Stimulated activated CD8-positive, alpha-beta memory T cell treated with anti-CD3 and anti-CD28 coated beads, Interleukin-12 subunit alpha, Interleukin-12 subunit beta, amount 100 ng/mL, for 4 hours (primary cell): ENCODE measurements around the gene KIF1A.
"Not testable (repeated sequence)": the region's sequence is repeated elsewhere in the genome, so short reads cannot be mapped to it uniquely, and the experiment has no call there.

Source experiments
- DNase-seq: peaks from one replicate; pipeline ENCODE4 v3.0.0-alpha.2; 2020; ENCODE audit warnings: low read depth

The KIF1A gene

DNA sequence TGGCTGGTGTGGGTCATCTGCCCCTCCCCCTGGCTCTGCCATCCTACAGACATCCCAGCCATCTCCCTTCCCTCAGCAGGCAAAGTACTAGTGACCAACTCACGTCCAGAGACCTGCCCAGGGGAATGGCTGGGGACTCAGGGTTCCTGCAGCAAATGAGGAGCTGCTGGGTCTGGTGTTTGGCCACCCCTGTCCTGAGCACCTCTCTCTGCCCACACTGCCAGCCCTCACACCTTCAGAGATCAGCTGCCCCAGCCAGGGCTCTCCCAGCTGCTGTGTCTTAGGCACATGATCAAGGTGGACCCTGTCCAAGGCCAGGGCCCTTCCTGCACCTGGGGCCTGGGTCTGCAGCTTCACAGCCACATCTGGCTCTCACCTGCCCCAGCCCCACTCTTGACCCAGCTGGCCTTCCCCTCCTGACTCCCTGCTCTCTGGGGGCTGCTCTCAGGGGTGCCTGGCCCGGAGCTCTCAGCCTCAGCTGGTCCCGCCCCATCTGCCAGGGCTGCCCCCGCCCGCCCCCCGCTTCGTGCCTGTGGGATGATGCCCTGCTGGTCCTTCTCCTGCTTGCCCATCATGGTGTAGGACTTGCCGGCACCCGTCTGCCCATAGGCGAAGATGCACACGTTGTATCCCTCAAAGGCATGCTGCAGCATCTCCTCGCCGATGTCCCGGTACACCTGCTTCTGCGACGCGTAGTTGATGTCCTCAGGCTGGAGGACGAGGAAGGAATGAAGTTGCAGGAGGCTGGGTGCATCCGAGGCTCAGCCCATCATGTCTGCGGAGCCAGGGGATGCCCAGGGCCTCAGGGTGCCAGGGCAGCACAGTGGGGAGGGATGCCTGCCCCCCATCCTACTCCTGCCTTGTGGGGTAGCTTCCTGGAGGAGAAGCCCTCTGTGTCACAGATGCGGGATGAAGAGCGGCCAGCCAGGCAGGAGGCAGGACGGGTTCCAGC, 32.2 kb downstream of the KIF1A start:
- DNase-seq: no peak

DNA sequence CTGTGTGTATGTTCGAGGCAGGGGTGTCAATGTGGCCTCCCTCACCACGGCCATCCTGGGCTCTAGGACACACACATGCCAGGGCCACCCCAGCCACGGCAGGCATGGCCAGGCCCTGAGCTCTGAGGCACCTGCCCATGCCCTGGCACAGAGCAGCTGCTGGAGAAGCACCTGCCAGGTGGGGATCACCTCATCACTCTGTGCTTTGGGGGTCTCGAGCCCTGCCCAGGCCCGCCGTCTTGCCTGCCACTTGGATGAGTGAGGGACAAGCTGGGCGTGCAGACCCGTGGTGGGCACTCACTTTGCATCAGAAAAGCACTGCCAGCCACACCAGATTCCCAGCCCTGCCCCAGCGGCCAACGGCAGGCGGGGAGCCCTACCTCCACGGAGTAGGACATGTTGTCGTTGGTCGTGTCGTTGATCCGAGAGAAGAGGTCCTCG, 33.1 kb downstream of the KIF1A start:
- no peak for DNase-seq

DNA sequence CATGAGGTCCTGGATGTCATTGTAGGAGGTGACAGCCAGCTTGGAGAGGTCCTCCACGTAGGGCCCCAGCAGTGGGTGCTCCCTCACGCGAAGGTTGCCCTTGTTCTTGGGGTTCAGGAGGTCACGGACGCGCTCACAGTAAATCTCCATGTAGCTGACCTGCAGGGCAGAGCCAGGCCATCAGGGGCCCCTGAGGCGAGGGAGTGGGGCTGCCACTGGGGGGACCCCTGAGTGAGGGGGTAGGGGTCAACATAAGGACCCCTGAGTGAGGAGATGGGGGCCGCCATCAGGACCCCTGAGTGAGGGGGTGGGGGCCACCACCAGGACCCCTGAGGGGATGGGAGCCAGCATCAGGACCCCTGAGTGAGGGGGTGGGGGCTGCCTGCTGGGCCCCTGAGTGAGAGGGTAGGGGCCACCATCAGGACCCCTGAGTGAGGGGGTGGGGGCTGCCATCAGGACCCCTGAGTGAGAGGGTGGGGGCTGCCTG, 33.6 kb downstream of the KIF1A start:
- no peak for DNase-seq

GRCh38 chr2:240785424-240786335, 34.3 kb downstream of the KIF1A start:
- DNase-seq: no peak

DNA sequence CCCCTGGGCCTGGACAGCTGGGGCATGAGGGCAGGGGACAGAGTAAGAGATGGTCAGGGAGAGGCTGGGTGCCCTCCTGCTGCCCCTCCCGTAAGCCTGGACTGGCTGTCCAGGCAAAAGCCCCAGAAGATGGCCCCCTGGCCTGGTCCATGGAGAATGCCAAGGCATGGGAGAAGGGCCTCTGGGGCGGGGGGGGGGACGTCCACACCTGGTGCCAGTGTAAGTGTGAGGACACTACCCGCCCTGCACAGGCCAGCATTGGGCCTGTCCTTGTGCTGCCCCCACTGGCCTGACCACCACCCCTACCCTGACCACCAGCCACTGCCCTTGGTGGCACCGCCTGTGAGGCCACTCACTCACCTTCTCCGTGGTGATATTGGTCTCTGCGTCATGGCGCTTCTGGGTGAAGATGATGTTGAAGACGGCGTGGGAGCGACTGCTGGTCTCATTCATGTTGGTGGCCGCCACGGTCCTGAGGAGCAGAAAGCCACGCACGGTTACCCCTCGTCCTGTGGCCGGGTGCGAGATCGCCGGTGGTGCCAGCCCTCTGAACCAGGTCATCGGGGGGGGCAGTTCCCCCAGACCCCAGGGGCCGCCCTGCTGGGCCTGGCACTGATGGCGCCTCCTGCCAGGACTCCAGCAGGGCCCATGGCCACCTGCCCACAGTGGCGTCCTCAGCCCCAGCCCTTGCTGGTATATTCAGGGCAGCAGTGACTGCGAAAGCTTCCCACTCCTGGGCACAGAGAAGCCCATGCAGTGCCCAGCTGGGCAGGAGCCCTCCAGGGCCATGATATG, 35.2 kb downstream of the KIF1A start:
- DNase-seq: no peak

DNA sequence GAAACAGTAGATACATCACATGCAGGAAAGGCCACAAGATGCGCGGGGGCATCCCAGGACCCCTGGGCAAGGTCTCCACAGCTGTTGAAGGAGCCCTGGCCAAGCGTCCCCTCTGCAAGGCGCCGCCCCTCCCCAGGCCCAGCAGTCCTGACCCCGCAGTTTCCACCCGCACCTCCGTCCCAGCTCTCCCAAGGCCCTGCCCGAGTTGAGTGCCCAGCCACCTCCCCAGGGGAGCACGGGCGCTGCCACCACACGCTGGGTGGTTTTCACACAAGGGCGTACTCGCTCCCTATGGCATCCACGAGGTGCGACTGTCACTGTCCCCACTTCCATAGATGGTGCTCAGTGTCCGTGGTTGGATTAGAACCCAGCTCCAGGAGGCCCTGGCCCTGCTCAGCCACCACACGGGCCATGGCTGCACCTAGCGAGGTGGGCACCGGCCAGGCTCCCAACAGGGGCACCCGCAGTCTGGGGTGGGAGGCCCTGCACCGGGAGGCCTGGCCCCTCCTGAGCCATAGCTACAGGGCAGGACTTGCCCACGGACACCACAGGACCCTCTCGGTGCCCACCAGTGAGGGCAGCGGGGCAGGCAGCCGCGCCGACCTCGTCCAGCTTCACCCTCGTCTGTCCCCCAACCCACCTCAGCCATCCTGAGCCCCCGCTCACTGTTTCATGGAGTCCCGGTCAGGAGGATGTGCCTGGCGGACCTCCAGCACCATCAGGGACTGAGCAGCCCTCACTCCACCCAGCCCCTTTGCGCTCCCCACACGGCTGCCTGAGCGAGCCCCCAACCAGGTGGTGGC, 36.0 kb downstream of the KIF1A start:
- DNase-seq: no peak

GRCh38 chr2:240782886-240783818, 36.9 kb downstream of the KIF1A start:
- no peak for DNase-seq

DNA sequence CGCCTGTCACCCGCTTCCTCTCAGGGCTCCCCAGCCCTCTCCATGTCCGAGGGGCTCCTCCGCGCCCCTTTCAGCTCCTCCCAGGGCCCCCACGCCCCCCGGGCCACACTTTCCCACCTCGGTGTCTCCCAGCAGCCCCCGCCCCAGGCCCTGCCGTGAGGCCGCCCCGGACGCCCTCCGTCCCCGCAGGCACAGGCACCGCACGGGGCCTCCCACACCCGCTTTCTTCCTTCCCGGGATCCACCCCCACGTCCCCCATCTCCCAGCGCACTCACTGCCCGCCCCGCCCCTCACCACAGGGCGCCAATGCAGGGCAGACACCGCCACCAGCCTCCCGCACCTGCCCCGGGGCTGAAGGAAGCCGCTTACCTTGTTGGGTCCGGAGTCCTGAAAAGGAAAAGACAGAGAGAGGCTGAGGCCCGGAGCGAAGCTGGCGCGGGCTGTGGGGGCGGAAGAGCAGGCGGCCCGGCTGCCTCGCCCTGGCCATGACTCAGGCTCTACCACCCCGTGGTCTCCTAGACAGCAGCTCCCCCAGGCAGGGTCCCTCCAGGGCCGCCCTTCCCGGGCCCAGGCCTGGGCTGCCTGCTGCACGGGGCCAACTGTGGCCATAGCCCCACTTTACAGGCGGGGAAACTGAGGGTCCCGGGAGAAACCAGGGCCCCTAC, 37.7 kb downstream of the KIF1A start:
- no peak for DNase-seq

DNA sequence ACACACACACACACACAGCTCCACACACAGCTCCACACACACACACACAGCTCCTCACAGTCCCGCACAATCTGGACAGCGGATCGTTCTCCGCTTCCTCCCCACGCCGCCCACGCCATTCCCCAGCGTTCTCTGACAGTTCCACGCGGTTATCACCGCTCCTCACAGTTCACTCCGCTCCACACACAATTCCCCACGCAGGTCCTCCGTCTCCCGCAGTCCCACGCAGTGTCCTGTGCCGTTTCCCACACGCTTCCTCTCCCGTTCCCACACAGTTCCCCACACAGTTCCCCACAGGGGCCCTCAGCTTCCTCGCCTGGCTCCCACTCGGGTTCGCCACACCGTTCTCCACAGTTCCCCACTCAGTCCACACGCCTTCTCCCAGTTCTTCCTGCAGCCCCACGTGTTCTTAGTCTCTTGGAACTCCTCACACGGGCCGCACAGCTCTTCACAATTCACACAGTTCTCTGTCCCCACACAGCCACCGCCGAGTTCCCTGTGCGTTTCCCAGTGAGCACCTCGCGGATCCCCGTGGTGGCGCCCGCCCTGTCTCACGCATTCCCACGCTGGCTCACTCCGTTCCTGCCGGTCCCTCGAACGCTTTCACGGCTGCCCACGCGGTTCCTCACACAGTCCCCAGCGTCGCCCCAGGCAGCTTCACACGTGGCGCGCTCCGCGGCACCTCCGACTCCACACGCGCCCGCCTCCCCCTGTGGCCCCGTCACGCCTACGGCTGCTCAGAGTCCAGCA, 38.4 kb downstream of the KIF1A start:
- DNase-seq: no peak

GRCh38 chr2:240780023-240780700, 39.9 kb downstream of the KIF1A start:
- no peak for DNase-seq

DNA sequence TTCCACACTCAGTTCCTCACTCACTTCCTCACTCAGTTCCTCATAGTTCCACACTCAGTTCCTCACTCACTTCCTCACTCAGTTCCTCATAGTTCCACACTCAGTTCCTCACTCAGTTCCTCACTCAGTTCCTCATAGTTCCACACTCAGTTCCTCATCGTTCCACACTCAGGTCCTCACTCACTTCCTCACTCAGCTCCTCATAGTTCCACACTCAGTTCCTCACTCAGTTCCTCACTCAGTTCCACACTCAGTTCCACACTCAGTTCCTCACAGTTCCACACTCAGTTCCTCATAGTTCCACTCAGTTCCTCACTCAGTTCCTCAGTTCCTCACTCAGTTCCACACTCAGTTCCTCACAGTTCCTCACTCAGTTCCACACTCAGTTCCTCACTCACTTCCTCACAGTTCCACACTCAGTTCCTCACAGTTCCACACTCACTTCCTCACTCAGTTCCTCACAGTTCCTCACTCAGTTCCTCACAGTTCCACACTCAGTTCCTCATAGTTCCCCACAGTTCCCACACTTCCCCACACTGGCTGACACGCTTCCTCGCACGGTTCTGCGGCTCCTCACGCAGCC, 40.7 kb downstream of the KIF1A start:
- not testable (repeated sequence) for DNase-seq

- no peak for DNase-seq
These were observed 41.6 kb downstream of the KIF1A start for GRCh38 chr2:240778426-240778825.

DNA sequence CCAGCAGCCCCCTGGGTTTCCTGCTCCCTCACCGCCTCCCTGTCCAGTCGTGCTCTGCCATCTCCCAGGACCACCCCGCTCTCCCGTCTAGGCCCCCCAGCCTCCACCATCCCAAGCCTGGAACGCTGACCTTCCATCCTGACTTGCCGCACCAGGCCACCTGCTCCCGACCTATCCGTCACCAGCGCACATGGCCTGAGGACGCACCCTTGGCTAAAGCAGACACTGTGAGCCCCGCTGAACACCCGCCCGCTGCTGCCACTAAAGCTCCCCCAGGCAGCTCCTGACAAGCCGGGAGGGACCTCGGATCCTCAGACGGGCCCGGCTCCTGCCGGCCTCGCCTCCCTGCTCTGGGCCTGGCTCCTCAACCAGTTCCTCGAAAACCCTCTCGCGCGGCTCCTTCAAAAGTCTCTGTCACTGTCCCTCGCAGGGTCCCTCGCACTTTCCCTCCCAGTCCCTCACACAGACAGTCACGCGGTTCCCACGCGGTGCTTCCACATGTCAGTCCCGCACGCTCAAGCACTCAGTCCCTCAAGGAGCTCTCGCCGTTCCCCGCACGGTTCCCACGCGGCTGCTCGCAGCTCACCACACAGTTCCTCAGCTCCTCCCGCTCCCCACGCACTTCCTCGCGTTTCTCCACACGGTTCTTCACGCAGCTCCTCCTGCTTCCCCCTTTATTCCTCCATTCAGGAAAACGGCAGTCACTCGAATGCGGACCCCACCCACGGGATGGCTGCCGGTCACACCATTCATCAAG, 42.4 kb downstream of the KIF1A start:
- no peak for DNase-seq

DNA sequence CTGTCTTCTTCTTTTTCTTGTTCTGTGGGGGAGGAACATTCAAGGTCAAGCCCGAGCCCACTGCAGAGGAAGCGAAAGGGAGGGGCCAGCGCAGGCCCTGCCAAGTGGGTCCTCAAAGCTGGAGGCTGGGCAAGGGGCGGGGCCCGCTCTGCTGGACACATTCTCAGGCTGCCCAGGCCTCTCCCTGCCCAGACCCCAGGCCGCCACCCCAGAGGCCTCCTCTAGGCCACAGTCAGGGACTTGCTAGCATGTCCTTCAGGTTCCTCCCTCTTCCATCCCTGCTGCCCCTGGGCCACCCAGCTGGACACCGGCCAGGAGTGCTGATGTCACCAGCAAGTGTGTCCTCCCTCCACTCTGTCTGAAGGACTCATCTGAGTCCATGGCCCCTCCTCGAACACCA, 44.1 kb downstream of the KIF1A start:
- no peak for DNase-seq

DNA sequence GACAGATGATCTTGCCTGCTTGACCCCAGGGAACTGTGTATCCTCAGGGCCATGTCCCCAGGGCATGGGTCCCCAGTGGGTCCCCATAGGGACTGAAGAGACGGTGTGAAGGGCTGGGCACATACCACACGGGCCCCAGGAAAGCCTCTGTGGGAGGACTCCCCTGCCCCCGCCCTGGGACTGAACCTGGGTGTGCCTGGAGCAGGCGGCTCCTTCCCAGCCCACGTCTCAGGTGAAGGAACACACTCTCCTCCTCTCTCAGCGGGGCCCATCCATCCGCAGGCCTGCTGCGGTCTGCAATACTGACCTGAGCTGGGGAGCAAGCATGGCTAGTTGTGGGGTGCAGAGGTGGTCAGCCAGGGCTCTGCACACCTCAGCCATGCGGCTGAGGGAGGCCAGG, 45.2 kb downstream of the KIF1A start:
- no peak for DNase-seq

DNA sequence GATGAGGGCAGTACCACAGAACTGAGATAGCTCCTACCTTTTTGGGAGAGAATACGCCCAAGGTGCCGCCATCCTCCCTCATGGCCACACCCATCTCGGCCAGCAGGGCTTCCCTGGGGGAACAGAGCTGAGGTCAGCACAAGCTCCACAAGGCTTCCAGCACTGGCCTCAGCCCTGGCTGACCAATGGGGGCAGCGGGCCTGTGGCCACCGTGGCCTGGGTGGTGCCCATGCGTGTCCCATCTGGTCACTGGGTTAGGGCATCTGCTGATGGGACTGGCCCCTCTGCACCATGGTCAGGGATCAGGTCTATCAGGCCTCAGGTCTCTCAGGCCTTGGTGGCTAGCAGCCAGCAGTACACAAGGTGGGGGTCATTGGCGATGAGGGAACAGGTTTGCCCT, 50.9 kb downstream of the KIF1A start:
- no peak for DNase-seq

DNA sequence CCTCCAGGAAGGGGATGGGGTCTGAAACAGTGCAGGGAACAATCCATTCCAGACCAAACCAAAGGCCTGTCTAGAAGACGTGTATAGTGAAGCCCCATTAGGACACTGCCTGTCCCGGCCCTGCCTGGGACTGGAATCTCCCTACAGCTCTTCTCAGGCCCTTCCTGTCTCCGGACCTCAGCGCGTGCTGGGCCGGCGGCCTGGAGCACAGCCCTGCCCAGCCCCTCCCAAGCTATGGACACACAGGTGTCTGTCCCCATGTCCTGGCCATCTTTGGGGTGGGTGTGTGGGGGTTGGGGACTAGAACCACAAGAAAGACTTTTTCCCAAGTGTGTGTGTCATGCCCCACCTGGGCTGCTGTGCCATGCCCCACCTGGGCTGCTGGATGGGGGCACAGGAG, 51.8 kb downstream of the KIF1A start:
- no peak for DNase-seq
